GM21576 (cell line): Measurements from ENCODE around the gene DUSP16.
"Not testable (repeated sequence)": the region's sequence is repeated elsewhere in the genome, so short reads cannot be mapped to it uniquely, and the experiment has no call there.

Experiments used
- ATAC-seq: cut with Tn5 transposase; IDR thresholded peaks from one replicate; pipeline ENCODE4 v1.9.1; 2021; ENCODE audit warnings: mild to moderate bottlenecking, moderate library complexity; ENCODE audit not compliant: unreplicated experiment

DUSP16 gene

GRCh38 chr12:12585115-12585863 lies 22.6 kb upstream of the DUSP16 start:
- ATAC-seq, result no peak

GRCh38 chr12:12583510-12584178 lies 21.0 kb upstream of the DUSP16 start:
- ATAC-seq, result no peak

- ATAC-seq, result peak; percentile 89
Measured at GRCh38 chr12:12582895-12583303, 20.2 kb upstream of the DUSP16 start.

GRCh38 chr12:12582193-12582881 lies 19.7 kb upstream of the DUSP16 start:
- peak; percentile 36 for ATAC-seq

GRCh38 chr12:12580716-12581115 lies 18.1 kb upstream of the DUSP16 start:
- not testable (repeated sequence) for ATAC-seq

- no peak for ATAC-seq
Measured at GRCh38 chr12:12577786-12578185, 15.1 kb upstream of the DUSP16 start.

- ATAC-seq, result no peak
Measured at GRCh38 chr12:12572659-12573058, 10.0 kb upstream of the DUSP16 start.

GRCh38 chr12:12565971-12566370 lies 3.3 kb upstream of the DUSP16 start:
- not testable (repeated sequence) for ATAC-seq

- ATAC-seq, result no peak
Measured at GRCh38 chr12:12564911-12565310, 2.2 kb upstream of the DUSP16 start.

- ATAC-seq, result no peak
Measured at GRCh38 chr12:12563290-12563928, 746 bp upstream of the DUSP16 start.

- no peak for ATAC-seq
Measured at GRCh38 chr12:12562016-12562483, 613 bp downstream of the DUSP16 start.

- peak; percentile 20 for ATAC-seq
Measured at GRCh38 chr12:12561371-12562015, 1.2 kb downstream of the DUSP16 start.

GRCh38 chr12:12560587-12561370 lies 1.9 kb downstream of the DUSP16 start:
- ATAC-seq, result peak; percentile 33

- ATAC-seq, result no peak
Measured at GRCh38 chr12:12559719-12560296, 2.9 kb downstream of the DUSP16 start.

GRCh38 chr12:12558291-12558690 lies 4.4 kb downstream of the DUSP16 start:
- no peak for ATAC-seq

GRCh38 chr12:12557733-12558132 lies 4.9 kb downstream of the DUSP16 start:
- ATAC-seq, result no peak

GRCh38 chr12:12555656-12556055 lies 7.0 kb downstream of the DUSP16 start:
- ATAC-seq, result no peak

- ATAC-seq, result no peak
Measured at GRCh38 chr12:12553208-12553785, 9.4 kb downstream of the DUSP16 start.

- no peak for ATAC-seq
Measured at GRCh38 chr12:12551115-12551514, 11.5 kb downstream of the DUSP16 start.
